A673 (cell line): ENCODE measurements around the gene CDH23.

Experiments
- CTCF ChIP-seq: fragments of 300-800, 200-600 bp; sonication (generic); conservative IDR thresholded peaks from 2 replicates; pipeline ENCODE4 v1.5.1; 2017; ENCODE audit warnings: low read depth, mild to moderate bottlenecking, antibody characterized with exemption, low read length, moderate library complexity, mixed read lengths
- EZH2 ChIP-seq: fragments of 200-600 bp; sonication (generic); IDR thresholded peaks from 2 replicates; pipeline ENCODE4 v1.6.1; 2017; ENCODE audit warnings: borderline replicate concordance, low read depth, mild to moderate bottlenecking, mixed read lengths, antibody characterized with exemption, low read length; ENCODE audit not compliant: poor library complexity, severe bottlenecking

- no peak for TF ChIP-seq CTCF
- no peak for TF ChIP-seq EZH2
These were observed 2.3 kb downstream of the CDH23 start for GRCh38 chr10:71398976-71399375.
